Mesothelial cell of epicardium (in vitro differentiated cells): ENCODE results near the gene GLI1. TPM values are rescaled to one million over a fixed set of nuclear protein-coding genes. Genes with fewer than 3 reads are reported as not detected.
A peak's percentile ranks its signal among the peaks of the same experiment; 100 is the strongest.

Experiments
- DNase-seq, 2 experiments: peaks; one replicate each; pipeline ENCODE4 v3.0.0; 2021; ENCODE audit warnings: low spot score in 2 of 2; ENCODE audit not compliant: unreplicated experiment in 2 of 2
- H3K27ac Mint-ChIP-seq: 2 replicates; pipeline ENCODE4 v1.8.0; 2021; ENCODE audit warnings: mixed read lengths
- H3K27me3 Mint-ChIP-seq: 2 replicates; pipeline ENCODE4 v1.8.0; 2021; ENCODE audit warnings: low read depth, mixed read lengths
- H3K36me3 Mint-ChIP-seq: 2 replicates; pipeline ENCODE4 v1.8.0; 2021; ENCODE audit warnings: mixed read lengths
- H3K4me1 Mint-ChIP-seq: 2 replicates; pipeline ENCODE4 v1.8.0; 2021; ENCODE audit warnings: mixed read lengths
- H3K4me3 Mint-ChIP-seq: 2 replicates; pipeline ENCODE4 v1.8.0; 2021; ENCODE audit warnings: mild to moderate bottlenecking, moderate library complexity, mixed read lengths
- H3K9me3 Mint-ChIP-seq: 2 replicates; pipeline ENCODE4 v1.8.0; 2021; ENCODE audit warnings: mixed read lengths
- CTCF ChIP-seq: fragments of 200-600 bp; sonication (generic); IDR thresholded peaks from one replicate; pipeline ENCODE4 v1.5.0; 2021; ENCODE audit warnings: antibody characterized with exemption; ENCODE audit not compliant: unreplicated experiment
- total RNA-seq: library from RNA; stranded (reverse); gene quantifications from 3 replicates; pipeline ENCODE4 v1.2.1, GENCODE V29; 2021

Gene GLI1
- total RNA-seq, 1 donor from 2014 or later, result 10.1 TPM

GRCh38 chr12:57473392-57473791 lies 13.8 kb downstream of the GLI1 start:
- Mint-ChIP-seq H3K9me3 (no peaks in the 10 kb centered on the region), H3K36me3 (no peaks in the 10 kb centered on the region), H3K27me3 (peaks cover 97% of the 10 kb centered on the region), H3K4me1 (peaks cover 20% of the 10 kb centered on the region), H3K4me3 (no peak overlapping the region), H3K27ac (no peak overlapping the region)
- no peak for TF ChIP-seq CTCF
- DNase-seq, result no peak

GRCh38 chr12:57473886-57474285 lies 14.3 kb downstream of the GLI1 start:
- Mint-ChIP-seq H3K27ac (no peak overlapping the region), H3K4me1 (peaks cover 23% of the 10 kb centered on the region), H3K27me3 (peaks cover 97% of the 10 kb centered on the region), H3K36me3 (no peaks in the 10 kb centered on the region), H3K4me3 (no peak overlapping the region), H3K9me3 (no peaks in the 10 kb centered on the region)
- no peak for DNase-seq
- no peak for TF ChIP-seq CTCF

DNA sequence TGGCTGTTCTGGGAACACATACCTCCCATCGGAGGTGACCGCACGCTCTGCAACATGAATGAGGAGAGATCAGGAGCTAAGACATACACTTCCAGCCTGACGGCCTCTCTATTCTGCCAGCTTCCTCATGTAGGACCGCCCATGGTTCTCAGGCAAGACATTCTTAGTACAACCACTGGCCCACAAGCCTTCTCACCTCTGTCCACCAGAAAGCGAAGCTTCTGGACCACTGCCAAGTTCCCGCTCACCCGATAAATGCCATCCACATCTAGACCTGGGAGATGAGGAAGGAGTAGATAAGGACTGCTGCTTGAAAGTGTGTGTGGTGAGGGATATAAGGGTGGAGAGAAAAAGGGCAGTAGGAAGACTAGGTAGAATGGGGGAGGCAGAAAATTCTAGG lies 14.8 kb downstream of the GLI1 start:
- peak overlapping the region; percentile 16 for H3K4me3 Mint-ChIP-seq
- no peak for TF ChIP-seq CTCF
- peaks cover 97% of the 10 kb centered on the region for H3K27me3 Mint-ChIP-seq

DNA sequence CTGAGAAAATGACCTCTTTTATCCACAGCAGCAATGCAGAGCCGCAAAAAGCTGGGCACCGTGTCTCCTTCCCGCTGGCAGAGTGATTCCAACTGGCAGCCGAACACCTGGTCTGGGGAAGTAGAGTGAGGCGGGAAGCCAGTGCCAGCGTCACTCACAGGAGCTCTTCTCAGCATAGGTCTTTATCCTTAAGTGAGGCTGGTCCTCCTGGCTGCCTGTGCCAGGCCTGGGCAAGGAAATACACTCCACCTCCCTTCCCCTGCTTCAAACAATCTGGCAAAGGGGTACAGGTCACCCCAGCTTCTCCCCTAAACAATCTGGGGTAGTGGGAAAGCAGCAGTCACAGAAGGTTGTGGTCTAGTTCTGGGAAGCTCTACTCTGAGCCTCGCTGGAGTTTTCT lies 15.3 kb downstream of the GLI1 start:
- Mint-ChIP-seq H3K36me3 (no peaks in the 10 kb centered on the region), H3K27ac (no peak overlapping the region), H3K4me3 (peak overlapping the region; percentile 16), H3K27me3 (peaks cover 97% of the 10 kb centered on the region), H3K4me1 (peaks cover 23% of the 10 kb centered on the region), H3K9me3 (no peaks in the 10 kb centered on the region)
- no peak for DNase-seq
- no peak for TF ChIP-seq CTCF

More for the DNA sequence above, 14.8 kb downstream of the GLI1 start:
- Mint-ChIP-seq H3K9me3 (no peaks in the 10 kb centered on the region), H3K27ac (no peak overlapping the region), H3K36me3 (no peaks in the 10 kb centered on the region), H3K4me1 (peaks cover 23% of the 10 kb centered on the region)
- no peak for DNase-seq

GRCh38 chr12:57475271-57476161 lies 15.9 kb downstream of the GLI1 start:
- no peak for TF ChIP-seq CTCF
- no peaks in the 10 kb centered on the region for H3K36me3 Mint-ChIP-seq
- H3K27me3 Mint-ChIP-seq, result peaks cover 95% of the 10 kb centered on the region
- DNase-seq, result no peak
- H3K4me1 Mint-ChIP-seq, result peaks cover 23% of the 10 kb centered on the region
- H3K4me3 Mint-ChIP-seq, result peak overlapping the region; percentile 66
- no peaks in the 10 kb centered on the region for H3K9me3 Mint-ChIP-seq
- H3K27ac Mint-ChIP-seq, result no peak overlapping the region
